Stimulated activated CD4-positive, alpha-beta T cell treated with anti-CD3 and anti-CD28 coated beads, TNF-alpha, amount 100 ng/mL, for 24 hours (primary cell): ENCODE results near the gene NGEF.

Experiments
- DNase-seq, 3 experiments: peaks; one replicate each; pipeline ENCODE4 v3.0.0-alpha.2; 2020; ENCODE audit warnings: low read depth in 3 of 3

The NGEF gene

GRCh38 chr2:233042549-233042948 is 29.5 kb upstream of the NGEF start:
- no peak for DNase-seq

- DNase-seq = no peak
Measured at GRCh38 chr2:233041722-233042323, 28.8 kb upstream of the NGEF start.

- DNase-seq = no peak
Measured at GRCh38 chr2:233040571-233040970, 27.5 kb upstream of the NGEF start.

GRCh38 chr2:233039846-233040530 is 26.9 kb upstream of the NGEF start:
- DNase-seq = no peak

GRCh38 chr2:233039212-233039845 is 26.3 kb upstream of the NGEF start:
- no peak for DNase-seq

GRCh38 chr2:233037078-233037477 is 24.0 kb upstream of the NGEF start:
- DNase-seq = no peak

GRCh38 chr2:233036162-233036838 is 23.2 kb upstream of the NGEF start:
- DNase-seq = no peak

- DNase-seq = no peak
Measured at GRCh38 chr2:233035426-233036161, 22.5 kb upstream of the NGEF start.

- DNase-seq = no peak
Measured at GRCh38 chr2:233034091-233034882, 21.2 kb upstream of the NGEF start.

- peak in 1 of 3 experiments; percentile 19 for DNase-seq
Measured at GRCh38 chr2:233033672-233034071, 20.6 kb upstream of the NGEF start.

GRCh38 chr2:233032551-233033320 is 19.7 kb upstream of the NGEF start, which contains the start of gene NEU2:
TSS of gene NEU2 (plus strand) at chr2:233032672. CDS start at chr2:233032672, 0 bp downstream.
- no peak for DNase-seq

GRCh38 chr2:233031556-233032500 is 18.8 kb upstream of the NGEF start:
- DNase-seq = no peak

- DNase-seq = no peak
Measured at GRCh38 chr2:233029321-233029720, 16.3 kb upstream of the NGEF start.

- DNase-seq = no peak
Measured at GRCh38 chr2:233026198-233026813, 13.2 kb upstream of the NGEF start.

GRCh38 chr2:233025706-233026105 is 12.7 kb upstream of the NGEF start:
- DNase-seq = no peak

GRCh38 chr2:233023761-233024410 is 10.8 kb upstream of the NGEF start:
- DNase-seq = no peak

- no peak for DNase-seq
Measured at GRCh38 chr2:233023007-233023760, 10.1 kb upstream of the NGEF start.
